Parathyroid adenoma (tissue), 2 donors: ENCODE results near the gene DTNB.

Source experiments
- H2AFZ ChIP-seq: fragments of 300-600 bp; sonication (generic); one replicate; pipeline ENCODE4 v1.7.0; 2017; ENCODE audit warnings: antibody characterized with exemption, mild to moderate bottlenecking
- H3K27ac ChIP-seq: fragments of 300-600 bp; sonication (generic); one replicate; pipeline ENCODE4 v1.7.0; 2017
- H3K27me3 ChIP-seq: fragments of 300-600 bp; sonication (generic); one replicate; pipeline ENCODE4 v1.7.0; 2017; ENCODE audit warnings: low read length; ENCODE audit not compliant: control insufficient read depth, insufficient read depth
- H3K36me3 ChIP-seq: fragments of 300-600 bp; sonication (generic); one replicate; pipeline ENCODE4 v1.7.0; 2017; ENCODE audit warnings: low read length; ENCODE audit not compliant: control insufficient read depth, insufficient read depth
- H3K4me1 ChIP-seq: fragments of 300-600 bp; sonication (generic); one replicate; pipeline ENCODE4 v1.7.0; 2017; ENCODE audit warnings: control low read depth
- H3K4me2 ChIP-seq: fragments of 300-600 bp; sonication (generic); one replicate; pipeline ENCODE4 v1.7.0; 2017; ENCODE audit warnings: low read length
- H3K4me3 ChIP-seq: fragments of 300-600 bp; sonication (generic); one replicate; pipeline ENCODE4 v1.7.0; 2017; ENCODE audit warnings: low read depth, low read length
- H3K79me2 ChIP-seq: fragments of 300-600 bp; sonication (generic); one replicate; pipeline ENCODE4 v1.7.0; 2017; ENCODE audit warnings: control low read depth
- H3K9ac ChIP-seq: fragments of 300-600 bp; sonication (generic); one replicate; pipeline ENCODE4 v1.7.0; 2017; ENCODE audit warnings: mild to moderate bottlenecking
- H3K9me3 ChIP-seq: fragments of 300-600 bp; sonication (generic); one replicate; pipeline ENCODE4 v1.7.0; 2017; ENCODE audit warnings: low read length; ENCODE audit not compliant: control insufficient read depth
- CTCF ChIP-seq: fragments of 300-600 bp; sonication (generic); IDR thresholded peaks from one replicate; pipeline ENCODE4 v1.7.0; 2017; ENCODE audit warnings: antibody characterized with exemption, mild to moderate bottlenecking
- donor health status: primary hyperparathyroidism.

The DTNB gene

GRCh38 chr2:25491966-25492532 lies 181.3 kb downstream of the DTNB start:
- H3K4me1 ChIP-seq: no peaks in the 10 kb centered on the region
- H2AFZ ChIP-seq: no peak overlapping the region
- H3K9ac ChIP-seq: no peak overlapping the region
- H3K4me2 ChIP-seq: no peak overlapping the region
- no peak for TF ChIP-seq CTCF
- no peaks in the 10 kb centered on the region for H3K36me3 ChIP-seq
- H3K9me3 ChIP-seq: no peaks in the 10 kb centered on the region
- H3K4me3 ChIP-seq: no peak overlapping the region
- no peaks in the 10 kb centered on the region for H3K79me2 ChIP-seq
- H3K27ac ChIP-seq: no peak overlapping the region
- no peaks in the 10 kb centered on the region for H3K27me3 ChIP-seq

DNA sequence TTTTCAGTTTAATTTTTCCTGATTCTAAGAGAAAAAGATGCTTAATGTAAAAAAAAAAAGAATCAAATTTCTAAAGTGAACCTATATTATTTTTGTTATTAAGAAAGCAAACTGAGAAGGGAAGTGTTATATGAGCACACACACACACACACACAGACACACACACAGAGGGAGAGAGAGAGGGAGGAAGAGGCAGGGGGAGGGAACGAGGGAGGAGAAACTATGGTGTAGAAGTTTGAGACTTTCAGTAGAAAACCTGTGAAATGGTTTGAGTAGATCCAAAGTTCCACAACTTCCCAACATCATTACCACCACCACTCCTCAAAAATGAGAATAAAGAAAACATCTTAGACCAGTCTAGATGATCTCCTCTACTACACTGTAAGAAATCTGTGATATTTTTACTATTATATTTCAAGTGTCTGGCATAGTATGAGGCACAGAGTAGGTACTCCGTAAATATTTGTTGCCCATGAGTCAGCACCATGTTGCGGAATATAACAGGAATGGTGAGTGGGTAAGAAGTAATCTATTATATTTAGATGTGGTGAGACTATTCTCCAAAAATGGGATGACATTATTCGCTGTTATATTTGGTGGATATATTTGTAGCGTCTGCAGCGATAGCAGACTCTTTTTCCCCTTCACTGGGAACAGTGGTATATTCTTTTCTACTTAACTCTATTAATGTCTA lies 182.2 kb downstream of the DTNB start:
- TF ChIP-seq CTCF: no peak
- H3K4me3 ChIP-seq: no peak overlapping the region
- no peaks in the 10 kb centered on the region for H3K4me1 ChIP-seq
- H3K79me2 ChIP-seq: no peaks in the 10 kb centered on the region
- no peaks in the 10 kb centered on the region for H3K9me3 ChIP-seq
- H3K27ac ChIP-seq: no peak overlapping the region
- no peak overlapping the region for H2AFZ ChIP-seq
- H3K9ac ChIP-seq: no peak overlapping the region
- no peaks in the 10 kb centered on the region for H3K27me3 ChIP-seq
- H3K36me3 ChIP-seq: no peaks in the 10 kb centered on the region
- no peak overlapping the region for H3K4me2 ChIP-seq

- no peaks in the 10 kb centered on the region for H3K9me3 ChIP-seq
- H2AFZ ChIP-seq: no peak overlapping the region
- H3K4me1 ChIP-seq: no peaks in the 10 kb centered on the region
- H3K79me2 ChIP-seq: no peaks in the 10 kb centered on the region
- no peak overlapping the region for H3K4me2 ChIP-seq
- no peaks in the 10 kb centered on the region for H3K27me3 ChIP-seq
- H3K36me3 ChIP-seq: no peaks in the 10 kb centered on the region
- H3K9ac ChIP-seq: no peak overlapping the region
- no peak for TF ChIP-seq CTCF
- H3K27ac ChIP-seq: no peak overlapping the region
- H3K4me3 ChIP-seq: no peak overlapping the region
Measured at GRCh38 chr2:25490217-25490616, 183.2 kb downstream of the DTNB start.

DNA sequence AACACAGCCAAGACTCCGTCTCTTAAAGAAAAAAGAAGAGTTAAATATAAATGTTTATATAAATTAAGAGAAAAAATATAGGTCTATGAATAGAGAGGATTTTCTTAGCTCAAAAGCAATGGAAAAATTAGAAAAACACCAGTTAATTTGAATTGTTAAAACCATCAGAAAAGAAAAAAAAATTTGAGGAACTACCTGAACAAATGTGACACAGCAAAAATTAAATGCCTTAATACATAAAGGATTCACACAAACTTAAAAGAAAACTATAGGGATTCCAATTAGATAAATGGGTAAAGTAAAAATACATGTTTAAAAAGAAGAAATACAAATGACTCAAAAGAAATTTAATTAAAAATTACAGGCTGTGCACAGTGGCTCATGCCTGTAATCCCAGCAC lies 183.7 kb downstream of the DTNB start:
- no peak overlapping the region for H3K4me2 ChIP-seq
- no peaks in the 10 kb centered on the region for H3K36me3 ChIP-seq
- no peak overlapping the region for H3K4me3 ChIP-seq
- no peak overlapping the region for H3K27ac ChIP-seq
- no peaks in the 10 kb centered on the region for H3K79me2 ChIP-seq
- H2AFZ ChIP-seq: no peak overlapping the region
- no peaks in the 10 kb centered on the region for H3K9me3 ChIP-seq
- no peak overlapping the region for H3K9ac ChIP-seq
- TF ChIP-seq CTCF: no peak
- H3K4me1 ChIP-seq: no peaks in the 10 kb centered on the region
- no peaks in the 10 kb centered on the region for H3K27me3 ChIP-seq
